OCI-LY7 (cell line): ENCODE results near the gene ACKR4. TPM values are rescaled to one million over a fixed set of nuclear protein-coding genes. Genes with fewer than 3 reads are reported as not detected.

Source experiments
- BruUV-seq: library from RNA; stranded (reverse); fragments of 400-500 nt; replicated peaks from 2 replicates; lab custom pipeline; 2021; lab: Mats Ljungman, UMichigan
- CTCF ChIA-PET: fragments of 300-600 bp; sonication (Branson Sonifier 250); formaldehyde crosslinking; loops from one replicate; lab custom pipeline; 2022; ENCODE audit warnings: antibody characterized with exemption; ENCODE audit not compliant: unreplicated experiment; lab: Charles Lee
- POLR2A ChIA-PET: fragments of 300-600 bp; sonication (Branson Sonifier 250); formaldehyde crosslinking; loops from one replicate; lab custom pipeline; 2022; ENCODE audit warnings: antibody characterized with exemption; lab: Charles Lee
- DNase-seq: peaks from one replicate; pipeline ENCODE4 v3.0.0-alpha.2; 2015; ENCODE audit warnings: low spot score
- H2AFZ ChIP-seq: fragments of 200-600 bp; sonication (generic), shearing (Covaris generic); 2 replicates; pipeline ENCODE4 v1.6.1; 2014; ENCODE audit warnings: mild to moderate bottlenecking, antibody characterized with exemption, low read length, moderate library complexity
- H3K27ac ChIP-seq: fragments of 200-600 bp; sonication (generic); 2 replicates; pipeline ENCODE4 v1.5.1; 2014; ENCODE audit warnings: mixed run types, low read depth, mild to moderate bottlenecking, moderate library complexity, low read length, inconsistent platforms; ENCODE audit not compliant: poor library complexity, severe bottlenecking
- H3K36me3 ChIP-seq: fragments of 200-600 bp; sonication (generic); 2 replicates; pipeline ENCODE4 v1.6.1; 2014; ENCODE audit warnings: mild to moderate bottlenecking, antibody characterized with exemption, low read length, moderate library complexity, mixed read lengths; ENCODE audit not compliant: insufficient read depth
- H3K4me1 ChIP-seq: fragments of 200-600 bp; sonication (generic); 2 replicates; pipeline ENCODE4 v1.5.1; 2014; ENCODE audit warnings: mild to moderate bottlenecking, low read length; ENCODE audit not compliant: insufficient read depth, poor library complexity, severe bottlenecking
- H3K4me2 ChIP-seq: fragments of 200-600 bp; sonication (generic); 2 replicates; pipeline ENCODE4 v1.6.1; 2014; ENCODE audit warnings: mild to moderate bottlenecking, low read length
- H3K4me3 ChIP-seq: fragments of 200-600 bp; sonication (generic); 2 replicates; pipeline ENCODE4 v1.5.1; 2014; ENCODE audit warnings: mild to moderate bottlenecking, low read depth, low read length; ENCODE audit not compliant: poor library complexity, severe bottlenecking
- H3K79me2 ChIP-seq: fragments of 200-600 bp; sonication (generic); 2 replicates; pipeline ENCODE4 v1.6.1; 2016; ENCODE audit warnings: low read depth, mild to moderate bottlenecking, low read length, moderate library complexity, mixed read lengths; ENCODE audit not compliant: insufficient read depth
- H3K9me2 ChIP-seq: fragments of 200-600 bp; sonication (generic); 2 replicates; pipeline ENCODE4 v1.6.1; 2016; ENCODE audit warnings: mild to moderate bottlenecking, low read length, mixed read lengths; ENCODE audit not compliant: insufficient read depth
- H3K9me3 ChIP-seq: fragments of 200-600 bp; sonication (generic); 2 replicates; pipeline ENCODE4 v1.6.1; 2014; ENCODE audit warnings: mild to moderate bottlenecking, mixed run types, low read length, mixed read lengths
- H4K20me1 ChIP-seq: fragments of 200-600 bp; sonication (generic); 2 replicates; pipeline ENCODE4 v1.6.1; 2014; ENCODE audit warnings: mild to moderate bottlenecking, antibody characterized with exemption, low read length, moderate library complexity, mixed read lengths; ENCODE audit not compliant: insufficient read depth
- CTCF ChIP-seq: fragments of 200-600 bp; sonication (generic); conservative IDR thresholded peaks from 2 replicates; pipeline ENCODE4 v1.5.1; 2014; ENCODE audit warnings: mild to moderate bottlenecking, antibody characterized with exemption, low read length, moderate library complexity, mixed read lengths
- EZH2phosphoT487 ChIP-seq: fragments of 200-600 bp; sonication (generic); IDR thresholded peaks from 2 replicates; pipeline ENCODE4 v1.6.1; 2018; ENCODE audit warnings: low read depth, borderline replicate concordance, mild to moderate bottlenecking, mixed run types, antibody characterized with exemption, low read length, moderate library complexity, mixed read lengths
- intact Hi-C: fragments of 100-400 bp; cut with micrococcal nuclease; formaldehyde crosslinking; loops from one replicate; pipeline ENCODE4 v1.10.0; 2022; ENCODE audit not compliant: unreplicated experiment
- total RNA-seq, 2 experiments: library from RNA; depleted of rRNA in 1 of 2; stranded (reverse); fragments of >200 nt in 1 of 2; shearing (Covaris generic) in 1 of 2; gene quantifications; 2 replicates each; pipeline ENCODE4 v1.2.3, GENCODE V29; 2014 to 2022

ACKR4 gene
- total RNA-seq, 2 experiments from 2014 or later, result 2.4 to 2.5 TPM

- no peaks in the 10 kb centered on the region for H4K20me1 ChIP-seq
- H2AFZ ChIP-seq, result peak overlapping the region; percentile 37; the same call in 1 of the 2 replicates
- peak overlapping the region; percentile 43 for H3K4me2 ChIP-seq
- TF ChIP-seq CTCF, result no peak
- no peak for TF ChIP-seq EZH2phosphoT487
- no TSS peak for BruUV-seq
- H3K36me3 ChIP-seq, result peaks cover 33% of the 10 kb centered on the region
- DNase-seq, result no peak
- H3K9me3 ChIP-seq, result no peaks in the 10 kb centered on the region
- CTCF ChIA-PET, result no interaction called here
- H3K4me1 ChIP-seq, result peaks cover 47% of the 10 kb centered on the region
- intact Hi-C loops, result no loop called here
- H3K9me2 ChIP-seq, result no peaks in the 10 kb centered on the region
- peak overlapping the region; percentile 63 for H3K27ac ChIP-seq
- H3K79me2 ChIP-seq, result no peaks in the 10 kb centered on the region
- POLR2A ChIA-PET, result interaction anchor here (0.9 to 1.0 kb wide), 2 partner anchors 28 to 94 kb away, joined by 3 read pairs; no protein-coding TSS in a partner anchor
- H3K4me3 ChIP-seq, result no peak overlapping the region
Measured at GRCh38 chr3:132622761-132623160, 25.7 kb downstream of the ACKR4 start.

GRCh38 chr3:132623646-132624045 lies 26.6 kb downstream of the ACKR4 start:
- Histone ChIP-seq H3K4me2 (peak overlapping the region; percentile 43; the same call in 1 of the 2 replicates), H3K36me3 (peaks cover 38% of the 10 kb centered on the region), H3K4me3 (no peak overlapping the region), H3K9me2 (no peaks in the 10 kb centered on the region), H3K27ac (peak overlapping the region; percentile 63), H3K9me3 (no peaks in the 10 kb centered on the region), H3K4me1 (peaks cover 47% of the 10 kb centered on the region), H2AFZ (peak overlapping the region; percentile 37; the same call in 1 of the 2 replicates), H3K79me2 (no peaks in the 10 kb centered on the region), H4K20me1 (no peaks in the 10 kb centered on the region)
- POLR2A ChIA-PET, result interaction anchor here (0.7 to 1.0 kb wide), 4 partner anchors 19 to 94 kb away, joined by 3 to 5 read pairs (median 3); no protein-coding TSS in a partner anchor
- CTCF ChIA-PET, result interaction anchor here (0.6 kb wide), 1 partner anchor 26 kb away, joined by 3 read pairs; the partner anchor contains the start of gene ACKR4
- TF ChIP-seq CTCF (no peak), EZH2phosphoT487 (no peak)
- no TSS peak for BruUV-seq
- intact Hi-C loops, result no loop called here
- peak; percentile 8 for DNase-seq

- intact Hi-C loops, result loop anchor here (5.0 kb wide), 1 partner anchor 207 kb away; the partner anchor contains the start of gene DNAJC13
- ChIA-PET CTCF (no interaction called here), POLR2A (interaction anchor here (2.2 kb wide), 1 partner anchor 30 kb away, joined by 9 read pairs; no protein-coding TSS in a partner anchor)
- no peak for TF ChIP-seq EZH2phosphoT487
- TF ChIP-seq CTCF, result no peak
- Histone ChIP-seq H3K4me3 (no peak overlapping the region), H4K20me1 (no peaks in the 10 kb centered on the region), H2AFZ (peak overlapping the region; percentile 21; the same call in 1 of the 2 replicates), H3K36me3 (peaks cover 40% of the 10 kb centered on the region), H3K4me1 (peaks cover 47% of the 10 kb centered on the region), H3K9me2 (no peaks in the 10 kb centered on the region), H3K27ac (peak overlapping the region; percentile 78), H3K9me3 (no peaks in the 10 kb centered on the region), H3K4me2 (peak overlapping the region; percentile 36; the same call in 1 of the 2 replicates), H3K79me2 (no peaks in the 10 kb centered on the region)
- BruUV-seq, result no TSS peak
- peak; percentile 38 for DNase-seq
Measured at GRCh38 chr3:132624790-132625189, 27.7 kb downstream of the ACKR4 start.
